NCI-H226 (cell line): ENCODE results near the gene TBC1D17.

Experiments used
- DNase-seq: peaks from one replicate; pipeline ENCODE4 v3.0.0-alpha.2; 2015

Gene TBC1D17

GRCh38 chr19:49877020-49877878 is at the start of gene TBC1D17, which contains the start of gene AKT1S1:
Gene TBC1D17 (plus strand): TSS chr19:49877702. CDS start chr19:49877724, 22 bp downstream.
Gene AKT1S1 (minus strand): TSS chr19:49877355. CDS start chr19:49873295, 4,060 bp downstream.
- peak; percentile 99 for DNase-seq

GRCh38 chr19:49829200-49829599 is 48.3 kb upstream of the TBC1D17 start:
- no peak for DNase-seq

GRCh38 chr19:49829721-49830120 is 47.8 kb upstream of the TBC1D17 start:
- DNase-seq, result no peak

GRCh38 chr19:49830766-49831165 is 46.7 kb upstream of the TBC1D17 start:
- no peak for DNase-seq

GRCh38 chr19:49831592-49831991 is 45.9 kb upstream of the TBC1D17 start:
- no peak for DNase-seq

GRCh38 chr19:49832556-49832955 is 44.9 kb upstream of the TBC1D17 start:
- no peak for DNase-seq

GRCh38 chr19:49833599-49833998 is 43.9 kb upstream of the TBC1D17 start:
- no peak for DNase-seq

GRCh38 chr19:49835562-49835961 is 41.9 kb upstream of the TBC1D17 start:
- DNase-seq, result no peak

- DNase-seq, result no peak
Measured at GRCh38 chr19:49836176-49837008, 41.1 kb upstream of the TBC1D17 start.

GRCh38 chr19:49837009-49837310 is 40.5 kb upstream of the TBC1D17 start:
- DNase-seq, result no peak

- DNase-seq, result no peak
Measured at GRCh38 chr19:49837425-49837824, 40.1 kb upstream of the TBC1D17 start.

GRCh38 chr19:49838885-49839588 is 38.5 kb upstream of the TBC1D17 start:
- DNase-seq, result no peak

- DNase-seq, result no peak
Measured at GRCh38 chr19:49839713-49840112, 37.8 kb upstream of the TBC1D17 start.

- DNase-seq, result no peak
Measured at GRCh38 chr19:49840321-49840720, 37.2 kb upstream of the TBC1D17 start.

- DNase-seq, result no peak
Measured at GRCh38 chr19:49840736-49841249, 36.7 kb upstream of the TBC1D17 start.

GRCh38 chr19:49843265-49843664 is 34.2 kb upstream of the TBC1D17 start:
- DNase-seq, result no peak

GRCh38 chr19:49844138-49845095 is 33.1 kb upstream of the TBC1D17 start:
- DNase-seq, result no peak

- DNase-seq, result no peak
Measured at GRCh38 chr19:49845414-49845813, 32.1 kb upstream of the TBC1D17 start.

GRCh38 chr19:49846408-49846807 is 31.1 kb upstream of the TBC1D17 start:
- no peak for DNase-seq

GRCh38 chr19:49847731-49848696 is 29.5 kb upstream of the TBC1D17 start:
- peak; percentile 83 for DNase-seq

GRCh38 chr19:49848938-49849337 is 28.6 kb upstream of the TBC1D17 start:
- no peak for DNase-seq
